ENCODE measurements around the gene APEH. TPM values are rescaled to one million over a fixed set of nuclear protein-coding genes. Genes with fewer than 3 reads are reported as not detected.

The APEH gene
- total RNA-seq: 100 to 1,000 TPM; 129 to 183 (median 171) TPM

DNA sequence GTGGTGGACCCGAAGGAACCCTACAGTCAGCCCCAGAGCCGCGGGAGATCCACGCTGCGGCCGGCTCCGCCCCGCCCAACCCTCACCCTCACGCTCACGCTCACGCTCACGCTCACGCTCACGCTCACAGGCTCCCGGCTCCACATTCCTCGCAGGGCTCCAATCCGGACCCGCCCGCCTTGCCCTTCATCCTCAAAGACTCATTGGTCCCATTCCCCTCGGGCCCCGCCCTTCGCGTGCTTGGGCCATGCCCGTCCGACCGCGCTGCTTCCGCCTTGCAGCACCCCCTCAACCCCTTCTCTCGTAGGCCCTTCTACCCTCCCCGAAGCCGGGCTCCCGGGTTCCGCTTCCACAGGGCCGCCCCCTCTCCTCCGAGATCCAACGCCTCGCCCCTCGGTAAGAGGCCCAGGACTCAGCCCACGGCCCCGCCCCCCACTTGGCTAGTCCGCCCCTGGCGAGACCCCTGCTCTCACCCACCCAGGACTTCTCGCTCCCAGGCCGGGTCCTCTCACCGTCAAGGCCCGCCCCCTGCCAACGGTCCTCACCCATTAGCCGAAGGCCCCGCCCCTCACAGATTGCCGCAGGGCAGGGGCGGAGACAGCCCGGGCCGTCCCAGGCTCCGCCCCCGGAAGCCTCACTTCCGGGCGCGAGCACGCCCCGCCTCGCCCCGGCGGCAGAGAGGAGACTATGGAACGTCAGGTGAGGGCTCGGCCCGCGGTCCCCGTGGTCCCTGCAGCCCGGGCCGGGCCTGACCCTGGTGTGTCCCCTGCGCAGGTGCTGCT, at the start of gene APEH:
Gene APEH, plus strand, starts transcription at position 637 of the 782 bp plus-strand sequence. Its CDS starts 51 bp downstream, at position 688.
- no peaks in the 10 kb centered on the region for H3K9me3 Mint-ChIP-seq
- H3K36me3 Mint-ChIP-seq (ENCODE audit: insufficient read depth): peaks cover 17% of the 10 kb centered on the region
- H3K4me3 Mint-ChIP-seq: peak within 1 kb of the TSS; percentile 88
- ATAC-seq (peak; percentile 87 to 88), DNase-seq (peak; percentile 97)
- peaks cover 33% of the 10 kb centered on the region for H3K4me1 Mint-ChIP-seq (ENCODE audit: low read depth)
- H3K27me3 Mint-ChIP-seq (ENCODE audit: low read depth): no peaks in the 10 kb centered on the region

DNA sequence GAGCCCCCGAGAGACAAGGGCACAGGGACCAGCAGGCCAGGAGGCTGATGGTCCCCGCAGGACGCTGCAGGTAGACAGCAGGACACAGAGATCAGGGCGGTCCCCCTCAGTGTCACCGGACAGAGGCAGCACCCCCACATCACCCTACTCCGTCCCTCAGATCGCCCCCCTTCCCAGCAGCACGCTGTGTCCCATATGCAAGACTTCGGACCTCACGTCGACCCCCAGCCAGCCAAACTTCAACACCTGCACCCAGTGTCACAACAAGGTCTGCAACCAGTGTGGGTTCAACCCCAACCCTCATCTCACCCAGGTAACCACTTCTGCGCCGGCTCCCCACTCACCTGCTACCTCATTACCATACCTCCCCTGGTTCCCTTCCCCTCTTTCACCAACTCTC, 49.1 kb upstream of the APEH start:
- Mint-ChIP-seq H3K27me3 (ENCODE audit: low read depth) (peaks cover 6% of the 10 kb centered on the region), H3K4me3 (no peak overlapping the region), H3K9me3 (no peaks in the 10 kb centered on the region), H3K36me3 (ENCODE audit: insufficient read depth) (no peaks in the 10 kb centered on the region), H3K4me1 (ENCODE audit: low read depth) (peaks cover 4% of the 10 kb centered on the region)
- DNase-seq (no peak), ATAC-seq (no peak)

DNA sequence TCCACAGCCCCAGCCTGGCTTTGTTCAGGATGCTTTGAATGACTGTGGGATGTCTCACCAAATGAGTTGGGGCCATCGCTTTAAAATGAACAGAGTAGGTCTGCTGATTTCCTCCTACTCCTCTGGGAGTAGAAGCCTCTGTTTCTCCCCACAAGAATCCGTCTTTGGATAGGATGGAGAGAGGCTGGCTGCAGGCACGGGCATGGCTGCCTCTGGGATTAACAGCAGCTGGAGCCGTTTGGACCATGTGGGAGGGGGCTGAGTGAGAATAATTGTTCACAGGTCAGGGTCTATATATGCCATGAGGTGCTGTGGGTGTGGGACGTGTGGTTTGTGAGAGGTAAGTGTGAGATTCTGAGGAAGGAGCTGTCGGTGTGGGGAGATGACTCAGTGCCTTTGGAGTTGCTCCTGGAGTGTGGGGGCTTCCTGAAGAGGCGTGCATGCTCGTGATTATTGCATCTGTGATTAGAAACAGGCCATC, 48.0 kb upstream of the APEH start:
- DNase-seq (no peak), ATAC-seq (peak; percentile 18 to 25)
- H3K9me3 Mint-ChIP-seq: no peaks in the 10 kb centered on the region
- no peaks in the 10 kb centered on the region for H3K36me3 Mint-ChIP-seq (ENCODE audit: insufficient read depth)
- peaks cover 5% of the 10 kb centered on the region for H3K27me3 Mint-ChIP-seq (ENCODE audit: low read depth)
- peaks cover 4% of the 10 kb centered on the region for H3K4me1 Mint-ChIP-seq (ENCODE audit: low read depth)
- H3K4me3 Mint-ChIP-seq: no peak overlapping the region

DNA sequence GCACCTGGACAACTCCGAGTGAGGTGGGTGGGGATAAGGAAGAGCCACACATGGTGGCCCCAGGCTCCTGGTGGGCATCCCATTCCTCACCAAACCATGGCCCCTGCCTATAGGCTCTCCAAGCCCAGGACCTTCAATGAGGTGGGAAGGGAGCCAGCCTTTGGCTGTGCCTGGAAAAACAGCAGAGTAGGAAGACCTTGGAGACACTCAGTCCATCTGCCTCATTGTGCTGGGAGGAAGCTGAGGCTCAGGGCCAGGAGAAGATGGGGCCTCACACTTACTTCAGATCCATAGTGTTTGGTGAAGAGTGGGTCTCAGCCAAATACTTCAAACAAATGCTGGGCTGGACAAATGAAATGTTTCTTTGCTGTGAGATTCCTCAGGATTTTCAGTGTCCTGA, 47.4 kb upstream of the APEH start:
- H3K27me3 Mint-ChIP-seq (ENCODE audit: low read depth): peaks cover 2% of the 10 kb centered on the region
- H3K4me3 Mint-ChIP-seq: no peak overlapping the region
- DNase-seq (no peak), ATAC-seq (no peak)
- peaks cover 4% of the 10 kb centered on the region for H3K4me1 Mint-ChIP-seq (ENCODE audit: low read depth)
- no peaks in the 10 kb centered on the region for H3K9me3 Mint-ChIP-seq
- no peaks in the 10 kb centered on the region for H3K36me3 Mint-ChIP-seq (ENCODE audit: insufficient read depth)

DNA sequence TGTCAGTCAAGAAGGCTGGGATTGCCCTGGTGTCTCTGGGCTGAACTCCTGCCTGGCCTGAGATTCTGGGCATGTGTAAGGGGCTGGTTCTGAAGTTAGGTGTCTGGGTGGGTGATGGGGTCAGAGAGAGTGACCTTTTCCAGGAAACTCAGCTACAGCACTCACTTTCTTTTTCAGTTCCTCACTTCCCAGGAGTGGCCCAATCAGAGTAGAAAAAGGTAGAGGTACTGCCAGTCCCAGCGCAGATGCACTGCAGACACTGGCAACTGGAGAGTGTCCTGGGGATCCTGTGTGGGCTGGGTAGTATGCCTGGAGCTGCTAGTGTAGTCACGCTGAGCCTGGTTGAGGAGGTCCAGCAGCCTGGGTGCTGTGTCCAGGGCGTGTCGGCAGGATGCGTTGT, 46.5 kb upstream of the APEH start:
- no peak overlapping the region for H3K4me3 Mint-ChIP-seq
- no peak for ATAC-seq
- DNase-seq: no peak

DNA sequence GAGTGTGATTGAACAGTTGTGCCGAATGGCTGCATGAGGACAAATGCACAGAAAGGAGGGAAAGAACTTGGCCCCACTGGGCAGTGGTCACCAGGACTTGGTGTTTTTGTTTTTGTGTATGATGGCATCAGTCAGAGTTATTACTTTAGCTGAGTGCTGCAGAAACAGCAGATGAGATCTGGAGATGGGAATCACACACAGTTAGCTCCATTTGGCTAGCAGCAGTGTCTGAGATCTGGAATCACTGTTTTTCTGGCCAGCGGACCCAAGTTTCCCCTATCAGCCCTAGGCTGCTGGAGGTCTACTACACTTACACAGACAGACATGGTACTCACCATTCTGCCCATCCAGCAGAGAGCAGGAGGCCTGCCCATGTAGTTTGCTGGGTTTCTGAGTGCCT, 45.9 kb upstream of the APEH start:
- Mint-ChIP-seq H3K4me1 (ENCODE audit: low read depth) (peaks cover 4% of the 10 kb centered on the region), H3K4me3 (no peak overlapping the region), H3K36me3 (ENCODE audit: insufficient read depth) (no peaks in the 10 kb centered on the region), H3K9me3 (no peaks in the 10 kb centered on the region), H3K27me3 (ENCODE audit: low read depth) (peaks cover 2% of the 10 kb centered on the region)
- DNase-seq: no peak
- ATAC-seq: no peak

More for the DNA sequence above, 46.5 kb upstream of the APEH start:
- peaks cover 4% of the 10 kb centered on the region for H3K4me1 Mint-ChIP-seq (ENCODE audit: low read depth)
- no peaks in the 10 kb centered on the region for H3K36me3 Mint-ChIP-seq (ENCODE audit: insufficient read depth)
- H3K9me3 Mint-ChIP-seq: no peaks in the 10 kb centered on the region
- peaks cover 2% of the 10 kb centered on the region for H3K27me3 Mint-ChIP-seq (ENCODE audit: low read depth)

DNA sequence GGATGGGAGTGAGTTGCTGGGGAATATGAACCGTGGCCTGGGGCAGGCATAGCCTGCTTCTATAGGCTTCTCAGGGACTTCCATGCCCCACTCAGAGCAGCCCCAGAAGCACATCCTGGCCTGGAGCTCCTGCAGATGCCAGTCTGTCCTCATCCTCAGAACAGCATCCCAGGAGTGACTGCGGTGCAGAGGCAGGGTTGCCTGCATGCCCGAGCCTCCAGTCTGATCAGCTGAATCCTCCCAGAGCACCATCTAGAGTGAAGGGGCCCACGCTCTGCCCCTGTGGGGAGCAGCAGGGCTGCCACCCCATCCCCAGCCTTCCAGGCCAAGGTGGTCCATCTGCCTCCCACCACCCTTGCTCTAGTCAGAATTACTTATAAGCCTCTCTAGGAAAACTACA, 44.7 kb upstream of the APEH start:
- ATAC-seq (no peak), DNase-seq (no peak)
- Mint-ChIP-seq H3K36me3 (ENCODE audit: insufficient read depth) (no peaks in the 10 kb centered on the region), H3K9me3 (no peaks in the 10 kb centered on the region), H3K4me1 (ENCODE audit: low read depth) (peaks cover 4% of the 10 kb centered on the region), H3K4me3 (no peak overlapping the region), H3K27me3 (ENCODE audit: low read depth) (peaks cover 2% of the 10 kb centered on the region)

DNA sequence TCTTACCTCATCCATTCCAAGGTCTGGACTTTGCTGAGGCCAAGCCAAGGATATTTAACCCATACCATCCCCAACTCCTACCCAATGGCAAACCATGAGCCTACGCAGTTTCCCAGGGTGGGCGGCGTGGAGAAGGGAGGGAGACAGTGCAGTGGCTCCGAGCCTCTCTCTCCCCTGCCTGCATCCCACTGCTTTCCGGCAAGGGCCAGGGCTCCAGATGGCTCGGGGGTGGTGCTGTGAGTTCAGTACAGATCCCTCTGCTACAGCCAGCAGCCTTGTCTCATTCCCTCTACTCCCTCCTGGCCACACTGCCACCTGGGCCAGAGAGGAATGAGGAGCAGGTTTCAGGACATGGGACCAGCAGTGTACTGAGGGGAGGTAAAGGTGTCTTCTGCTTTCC, 44.3 kb upstream of the APEH start:
- Mint-ChIP-seq H3K4me3 (no peak overlapping the region), H3K9me3 (no peaks in the 10 kb centered on the region), H3K27me3 (ENCODE audit: low read depth) (peaks cover 2% of the 10 kb centered on the region), H3K4me1 (ENCODE audit: low read depth) (peaks cover 4% of the 10 kb centered on the region), H3K36me3 (ENCODE audit: insufficient read depth) (no peaks in the 10 kb centered on the region)
- no peak for DNase-seq
- no peak for ATAC-seq

DNA sequence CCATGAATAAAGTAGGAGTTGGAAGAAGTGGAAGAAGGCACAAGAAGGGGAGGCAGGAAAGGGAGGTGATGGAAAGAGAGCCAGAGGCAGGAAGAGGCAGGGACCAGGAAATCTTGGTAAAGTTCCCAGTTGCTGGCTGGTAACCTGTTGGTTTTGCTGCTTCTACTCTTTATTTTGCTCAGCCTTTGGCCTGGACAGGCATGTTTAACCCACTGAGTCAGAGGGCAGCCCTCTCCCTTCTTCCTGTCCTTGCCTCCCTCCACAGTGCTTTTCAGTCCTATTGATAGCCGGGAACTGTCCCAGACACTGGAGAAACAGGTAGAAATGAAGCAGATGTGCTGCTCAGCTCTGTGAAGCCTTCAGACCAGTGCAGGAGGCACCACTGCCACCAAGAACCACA, 43.4 kb upstream of the APEH start:
- ATAC-seq (no peak), DNase-seq (no peak)
- H3K4me1 Mint-ChIP-seq (ENCODE audit: low read depth): peaks cover 4% of the 10 kb centered on the region
- H3K27me3 Mint-ChIP-seq (ENCODE audit: low read depth): peaks cover 2% of the 10 kb centered on the region
- H3K9me3 Mint-ChIP-seq: no peaks in the 10 kb centered on the region
- no peak overlapping the region for H3K4me3 Mint-ChIP-seq
- H3K36me3 Mint-ChIP-seq (ENCODE audit: insufficient read depth): no peaks in the 10 kb centered on the region

DNA sequence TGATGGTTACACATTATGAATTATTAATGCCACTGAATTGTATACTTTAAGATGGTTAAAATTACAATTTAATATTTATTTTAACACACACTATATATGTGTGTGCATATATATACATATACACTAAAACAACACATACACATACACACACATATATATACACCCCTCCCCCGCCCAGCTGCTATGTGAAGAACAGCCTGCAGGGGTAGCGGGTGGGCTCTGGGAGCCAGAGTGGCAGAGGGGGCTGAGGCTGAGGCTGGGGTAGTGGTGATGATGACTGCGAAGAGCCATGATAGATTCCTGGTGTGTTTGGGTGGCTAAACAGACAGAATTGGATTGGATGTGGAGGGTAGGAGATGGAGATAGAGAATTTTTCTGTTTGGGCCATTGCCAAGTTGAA, 39.4 kb upstream of the APEH start:
- Mint-ChIP-seq H3K9me3 (no peaks in the 10 kb centered on the region), H3K4me1 (ENCODE audit: low read depth) (no peaks in the 10 kb centered on the region), H3K27me3 (ENCODE audit: low read depth) (peaks cover 2% of the 10 kb centered on the region), H3K4me3 (no peak overlapping the region), H3K36me3 (ENCODE audit: insufficient read depth) (no peaks in the 10 kb centered on the region)
- DNase-seq: no peak
- ATAC-seq: no peak

DNA sequence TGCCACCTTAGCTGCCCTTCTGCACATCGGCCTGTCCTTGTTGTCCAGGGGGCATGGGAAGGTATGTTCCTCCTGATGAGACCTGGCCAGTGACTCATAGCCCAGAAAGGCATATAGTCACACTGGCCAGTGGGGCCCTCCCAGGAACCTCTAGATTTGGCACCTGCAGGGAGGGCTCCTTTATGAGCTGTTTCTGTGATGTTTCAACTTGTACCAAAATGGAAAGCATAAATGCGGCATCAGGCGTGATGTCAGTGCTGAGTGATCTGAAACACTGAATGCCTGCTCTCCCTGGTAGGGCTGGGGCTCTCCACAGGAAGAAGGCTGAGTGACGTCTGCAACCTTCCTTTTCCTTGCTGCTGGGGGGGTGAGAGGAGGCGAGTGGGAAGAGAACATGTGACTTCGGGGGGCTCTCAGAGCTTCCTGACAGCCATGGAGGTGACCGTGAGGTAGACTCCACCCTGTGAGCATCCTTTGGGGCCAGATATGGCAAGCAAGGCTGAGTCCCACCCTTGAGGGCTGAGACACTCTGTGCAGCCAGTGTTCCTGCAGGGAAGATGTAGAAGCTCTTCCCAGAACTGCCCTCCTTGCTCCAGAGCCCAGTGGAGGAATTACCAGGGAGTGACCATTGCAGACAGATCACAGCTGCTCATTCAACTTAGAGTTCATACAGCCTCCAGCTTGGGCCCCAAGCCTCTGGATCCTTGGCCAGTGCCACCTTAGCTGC, 37.1 kb upstream of the APEH start:
- ATAC-seq (no peak), DNase-seq (no peak)
- H3K9me3 Mint-ChIP-seq: no peaks in the 10 kb centered on the region
- no peak overlapping the region for H3K4me3 Mint-ChIP-seq
- H3K27me3 Mint-ChIP-seq (ENCODE audit: low read depth): no peaks in the 10 kb centered on the region
- H3K36me3 Mint-ChIP-seq (ENCODE audit: insufficient read depth): no peaks in the 10 kb centered on the region
- no peaks in the 10 kb centered on the region for H3K4me1 Mint-ChIP-seq (ENCODE audit: low read depth)

DNA sequence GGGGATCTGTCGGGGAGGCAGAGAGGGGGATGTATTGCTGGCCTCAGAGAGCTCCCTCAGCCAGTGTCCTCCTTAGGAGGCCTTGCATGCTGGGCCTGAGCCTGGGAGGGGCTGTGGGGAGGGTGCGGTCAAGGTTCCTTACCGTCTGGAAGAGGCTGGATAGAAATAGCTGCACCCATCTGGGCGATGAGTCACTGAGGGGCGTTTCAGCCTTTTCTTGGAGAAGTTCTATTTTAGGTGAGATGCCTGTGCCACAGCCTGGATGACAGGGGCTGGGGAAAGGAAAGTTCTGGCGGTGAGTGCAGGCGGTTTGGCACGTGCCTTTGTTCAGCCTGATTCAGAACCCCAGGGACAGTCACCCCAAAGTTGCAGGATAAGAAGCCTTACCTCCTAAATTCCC, 35.7 kb upstream of the APEH start:
- no peaks in the 10 kb centered on the region for H3K27me3 Mint-ChIP-seq (ENCODE audit: low read depth)
- H3K9me3 Mint-ChIP-seq: no peaks in the 10 kb centered on the region
- ATAC-seq (no peak), DNase-seq (no peak)
- no peak overlapping the region for H3K4me3 Mint-ChIP-seq
- no peaks in the 10 kb centered on the region for H3K4me1 Mint-ChIP-seq (ENCODE audit: low read depth)
- no peaks in the 10 kb centered on the region for H3K36me3 Mint-ChIP-seq (ENCODE audit: insufficient read depth)

DNA sequence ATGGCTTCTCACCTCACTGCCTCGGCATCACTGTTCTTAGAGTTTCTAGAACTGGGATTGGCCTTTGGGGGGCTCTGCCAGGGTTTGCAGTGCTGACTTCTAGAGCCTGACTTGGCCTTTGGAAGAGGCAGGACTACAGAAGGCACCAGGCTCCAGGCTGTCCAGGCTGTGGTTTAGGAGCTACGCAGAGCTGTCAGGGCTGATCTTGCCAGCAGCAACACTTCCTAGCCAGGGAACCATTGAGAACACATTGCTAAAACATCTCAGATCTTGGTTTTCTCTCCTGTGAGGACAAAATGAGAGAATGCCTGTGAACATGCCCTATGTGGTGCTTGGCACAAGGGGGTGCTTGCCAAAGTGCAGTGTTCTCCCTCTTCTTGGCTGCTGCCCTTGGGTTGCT, 34.6 kb upstream of the APEH start:
- ATAC-seq: no peak
- no peak overlapping the region for H3K4me3 Mint-ChIP-seq
- no peaks in the 10 kb centered on the region for H3K9me3 Mint-ChIP-seq
- no peaks in the 10 kb centered on the region for H3K4me1 Mint-ChIP-seq (ENCODE audit: low read depth)
- H3K27me3 Mint-ChIP-seq (ENCODE audit: low read depth): no peaks in the 10 kb centered on the region
- no peak for DNase-seq
- no peaks in the 10 kb centered on the region for H3K36me3 Mint-ChIP-seq (ENCODE audit: insufficient read depth)

DNA sequence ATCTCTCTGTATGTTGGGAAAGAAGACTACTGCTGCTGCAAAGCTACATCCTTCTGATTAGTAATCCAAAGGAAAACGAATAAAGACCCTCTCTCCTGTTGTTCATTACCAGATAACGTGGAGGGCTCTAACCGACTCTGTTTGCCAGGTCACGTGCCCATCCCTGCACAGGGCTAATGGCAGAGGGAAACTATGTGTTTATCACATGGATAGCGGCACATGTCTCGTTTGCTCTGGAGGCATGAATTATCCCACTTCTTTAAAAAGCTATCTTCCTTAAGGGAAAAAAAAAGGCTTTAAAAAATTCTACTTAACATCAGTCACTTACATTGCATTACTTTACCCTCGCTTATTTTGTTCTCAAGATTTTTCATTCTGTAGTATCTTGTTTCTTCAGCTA, 32.9 kb upstream of the APEH start:
- no peaks in the 10 kb centered on the region for H3K27me3 Mint-ChIP-seq (ENCODE audit: low read depth)
- no peaks in the 10 kb centered on the region for H3K9me3 Mint-ChIP-seq
- H3K4me3 Mint-ChIP-seq: no peak overlapping the region
- H3K4me1 Mint-ChIP-seq (ENCODE audit: low read depth): no peaks in the 10 kb centered on the region
- no peak for ATAC-seq
- H3K36me3 Mint-ChIP-seq (ENCODE audit: insufficient read depth): no peaks in the 10 kb centered on the region
- no peak for DNase-seq
